ENCODE data around the gene PEX5L.

PEX5L gene

GRCh38 chr3:179801263-179801662, 235.5 kb downstream of the PEX5L start:
- no peak for TF ChIP-seq POLR2AphosphoS5 (IDR thresholded peaks at IDR 0.05; ENCODE audit: low read depth, low read length)
- no peak for TF ChIP-seq REST (IDR thresholded peaks at IDR 0.05; ENCODE audit: insufficient read depth in 1 of 2, low read depth in 2 of 2, low read length in 2 of 2)
- no peak for TF ChIP-seq TAF1 (IDR thresholded peaks at IDR 0.05; ENCODE audit: borderline replicate concordance, insufficient read depth, low read length)
- no peak for TF ChIP-seq FOXP2 (optimal IDR thresholded peaks at IDR 0.05; ENCODE audit: borderline replicate concordance, extremely low read depth, extremely low read length, insufficient read depth)
- TF ChIP-seq SIN3A (IDR thresholded peaks at IDR 0.05; ENCODE audit: borderline replicate concordance, insufficient read depth, low read length), result no peak

GRCh38 chr3:179797192-179797591, 239.5 kb downstream of the PEX5L start:
- TF ChIP-seq POLR2AphosphoS5 (IDR thresholded peaks at IDR 0.05; ENCODE audit: low read depth, low read length), result no peak
- no peak for TF ChIP-seq SIN3A (IDR thresholded peaks at IDR 0.05; ENCODE audit: borderline replicate concordance, insufficient read depth, low read length)
- TF ChIP-seq REST (IDR thresholded peaks at IDR 0.05; ENCODE audit: insufficient read depth in 1 of 2, low read depth in 2 of 2, low read length in 2 of 2), result no peak
- no peak for TF ChIP-seq FOXP2 (optimal IDR thresholded peaks at IDR 0.05; ENCODE audit: borderline replicate concordance, extremely low read depth, extremely low read length, insufficient read depth)
- TF ChIP-seq TAF1 (IDR thresholded peaks at IDR 0.05; ENCODE audit: borderline replicate concordance, insufficient read depth, low read length), result no peak

GRCh38 chr3:179796421-179796820, 240.3 kb downstream of the PEX5L start:
- TF ChIP-seq SIN3A (IDR thresholded peaks at IDR 0.05; ENCODE audit: borderline replicate concordance, insufficient read depth, low read length) (no peak), FOXP2 (optimal IDR thresholded peaks at IDR 0.05; ENCODE audit: borderline replicate concordance, extremely low read depth, extremely low read length, insufficient read depth) (no peak), POLR2AphosphoS5 (IDR thresholded peaks at IDR 0.05; ENCODE audit: low read depth, low read length) (no peak), TAF1 (IDR thresholded peaks at IDR 0.05; ENCODE audit: borderline replicate concordance, insufficient read depth, low read length) (no peak), REST (IDR thresholded peaks at IDR 0.05; ENCODE audit: insufficient read depth in 1 of 2, low read depth in 2 of 2, low read length in 2 of 2) (no peak)

GRCh38 chr3:179794355-179794754, 242.4 kb downstream of the PEX5L start:
- TF ChIP-seq FOXP2 (optimal IDR thresholded peaks at IDR 0.05; ENCODE audit: borderline replicate concordance, extremely low read depth, extremely low read length, insufficient read depth) (no peak), SIN3A (IDR thresholded peaks at IDR 0.05; ENCODE audit: borderline replicate concordance, insufficient read depth, low read length) (no peak), TAF1 (IDR thresholded peaks at IDR 0.05; ENCODE audit: borderline replicate concordance, insufficient read depth, low read length) (no peak), REST (IDR thresholded peaks at IDR 0.05; ENCODE audit: insufficient read depth in 1 of 2, low read depth in 2 of 2, low read length in 2 of 2) (no peak), POLR2AphosphoS5 (IDR thresholded peaks at IDR 0.05; ENCODE audit: low read depth, low read length) (no peak)

GRCh38 chr3:179791793-179792192, 244.9 kb downstream of the PEX5L start:
- TF ChIP-seq FOXP2 (optimal IDR thresholded peaks at IDR 0.05; ENCODE audit: borderline replicate concordance, extremely low read depth, extremely low read length, insufficient read depth) (no peak), SIN3A (IDR thresholded peaks at IDR 0.05; ENCODE audit: borderline replicate concordance, insufficient read depth, low read length) (no peak), TAF1 (IDR thresholded peaks at IDR 0.05; ENCODE audit: borderline replicate concordance, insufficient read depth, low read length) (no peak), REST (IDR thresholded peaks at IDR 0.05; ENCODE audit: insufficient read depth in 1 of 2, low read depth in 2 of 2, low read length in 2 of 2) (no peak), POLR2AphosphoS5 (IDR thresholded peaks at IDR 0.05; ENCODE audit: low read depth, low read length) (no peak)

All from PFSK-1 (cell line).